Islet precursor cell (in vitro differentiated cells): ENCODE data around the gene LFNG.
A peak's percentile ranks its signal among the peaks of the same experiment; 100 is the strongest.

Experiments
- DNase-seq: peaks from one replicate; pipeline ENCODE4 v3.0.0-alpha.2; 2018

The LFNG gene

DNA sequence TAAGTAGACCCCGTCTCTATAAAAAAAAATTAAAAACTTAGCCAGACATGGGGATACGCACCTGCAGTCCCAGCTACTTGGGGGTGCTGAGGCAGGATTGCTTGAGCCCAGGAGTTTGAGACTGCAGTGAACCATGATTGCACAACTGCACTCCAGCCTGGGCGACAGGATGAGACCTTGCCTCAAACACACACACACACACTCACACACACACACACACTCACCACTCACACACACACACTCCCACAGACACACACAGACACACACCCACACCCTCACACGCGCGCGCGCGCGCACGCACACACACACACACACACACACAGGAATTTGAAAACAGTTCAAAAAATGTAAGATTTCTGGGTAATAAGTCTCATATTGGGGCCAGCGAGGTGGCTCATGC, 34.7 kb upstream of the LFNG start:
- no peak for DNase-seq

DNA sequence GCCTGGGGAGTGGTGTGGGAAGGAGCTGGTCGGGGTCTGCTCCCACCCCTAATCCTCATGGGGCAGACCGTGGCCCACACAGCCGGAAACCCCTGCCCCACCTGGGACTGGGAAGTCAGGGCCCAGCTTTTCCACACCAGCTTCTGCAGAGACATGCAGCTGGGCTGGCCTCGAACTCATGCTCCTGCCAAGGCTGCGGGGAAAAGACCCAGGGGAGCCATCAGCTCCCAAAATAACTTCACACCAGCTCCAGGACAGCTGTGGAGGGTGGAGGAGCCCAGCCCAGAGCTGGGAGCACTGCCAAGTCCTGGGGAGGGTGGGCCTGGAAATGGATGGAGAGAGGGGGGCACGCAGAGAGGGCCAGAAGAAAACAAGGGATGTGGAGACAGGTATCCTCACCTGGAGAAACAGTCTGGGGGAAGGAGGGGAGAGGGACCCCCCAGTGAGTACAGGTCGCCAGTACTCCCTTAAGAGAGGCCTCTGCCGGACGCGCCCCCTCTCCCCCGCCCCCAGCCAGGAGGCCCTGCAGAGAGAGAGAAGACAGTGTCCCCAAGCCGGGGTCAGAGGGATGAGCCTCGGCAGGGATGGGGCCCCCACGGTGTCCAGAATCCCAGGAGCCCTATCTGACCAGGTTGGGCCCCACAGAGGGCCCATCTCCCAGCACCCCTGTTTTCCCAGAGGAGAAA, 31.8 kb upstream of the LFNG start:
- no peak for DNase-seq

DNA sequence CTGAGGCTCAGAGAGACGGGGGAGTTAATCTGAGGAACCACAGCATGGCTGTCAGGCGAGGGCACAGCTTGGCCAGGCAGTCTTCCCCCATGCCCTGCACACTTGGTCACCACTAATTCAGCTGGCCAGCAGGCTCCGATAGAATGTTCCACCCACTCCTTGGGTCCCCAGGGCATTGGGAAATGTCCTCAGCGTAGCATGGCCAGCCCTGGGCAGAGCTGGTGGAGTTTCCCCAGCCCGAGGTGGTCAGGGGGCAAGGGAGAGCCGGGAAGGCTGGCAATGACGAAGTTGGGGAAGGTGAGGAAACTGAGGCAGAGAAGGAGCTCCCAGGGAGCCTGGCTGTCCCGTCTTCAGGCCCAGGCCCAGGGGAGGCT, 31.3 kb upstream of the LFNG start:
- DNase-seq, result no peak

DNA sequence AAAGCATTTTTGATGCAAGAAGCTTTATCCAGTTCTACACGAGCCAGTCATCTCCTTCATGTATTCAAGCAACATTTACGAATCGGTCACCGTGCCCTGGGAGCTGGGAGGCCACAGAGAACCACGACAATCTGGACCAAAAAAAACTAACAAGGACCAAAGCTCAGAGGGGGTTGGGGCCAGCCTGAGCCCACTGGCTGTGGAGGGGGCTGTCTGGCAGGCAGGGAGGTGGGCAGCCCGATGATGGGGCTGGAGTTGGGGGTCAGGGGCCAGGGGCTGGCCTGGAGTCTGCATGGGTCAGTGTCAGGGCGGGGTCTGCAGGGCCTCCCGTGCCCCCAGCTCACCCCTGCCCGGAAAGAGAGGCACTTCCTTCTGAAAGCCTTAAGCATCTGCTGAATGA, 30.9 kb upstream of the LFNG start:
- DNase-seq, result no peak

DNA sequence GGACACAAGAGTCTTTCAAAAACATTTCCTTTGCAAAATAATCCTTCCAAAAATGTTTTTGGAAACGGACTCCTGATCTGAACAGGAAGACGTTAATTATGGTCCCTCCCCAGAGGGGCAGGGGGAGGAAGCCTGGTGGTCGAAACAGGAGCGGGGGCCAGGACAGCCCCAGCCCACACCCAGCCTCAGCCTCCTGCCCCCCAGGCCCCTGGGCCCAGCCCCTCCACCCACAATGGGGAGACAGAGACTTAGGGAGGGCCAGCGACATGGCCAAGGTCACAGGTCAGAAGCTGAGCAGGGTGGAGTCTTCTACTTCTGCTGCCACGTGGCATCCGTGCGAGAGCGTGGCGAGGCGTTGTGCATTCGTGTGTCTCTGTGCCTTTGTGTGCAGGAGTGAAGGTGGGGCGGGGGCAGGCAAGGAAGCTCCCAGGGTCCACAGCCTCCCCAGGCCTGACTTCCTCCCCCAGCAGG, 29.4 kb upstream of the LFNG start:
- no peak for DNase-seq

DNA sequence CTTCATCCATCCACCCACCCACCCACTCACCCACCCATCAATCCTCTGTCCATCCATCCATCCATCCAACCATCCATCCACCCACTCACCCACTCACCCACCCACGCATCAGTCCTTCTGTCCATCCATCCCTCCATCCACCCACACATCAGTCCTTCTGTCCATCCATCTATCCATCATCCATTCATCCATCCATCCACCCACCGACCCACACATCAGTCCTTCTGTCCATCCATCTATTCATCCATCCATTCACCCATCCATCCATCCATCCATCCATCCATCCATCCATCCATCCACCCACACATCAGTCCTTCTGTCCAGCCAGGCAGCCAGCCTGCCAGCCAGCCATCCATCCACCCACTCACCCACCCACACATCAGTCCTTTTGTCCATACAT, 27.5 kb upstream of the LFNG start:
- DNase-seq, result no peak

DNA sequence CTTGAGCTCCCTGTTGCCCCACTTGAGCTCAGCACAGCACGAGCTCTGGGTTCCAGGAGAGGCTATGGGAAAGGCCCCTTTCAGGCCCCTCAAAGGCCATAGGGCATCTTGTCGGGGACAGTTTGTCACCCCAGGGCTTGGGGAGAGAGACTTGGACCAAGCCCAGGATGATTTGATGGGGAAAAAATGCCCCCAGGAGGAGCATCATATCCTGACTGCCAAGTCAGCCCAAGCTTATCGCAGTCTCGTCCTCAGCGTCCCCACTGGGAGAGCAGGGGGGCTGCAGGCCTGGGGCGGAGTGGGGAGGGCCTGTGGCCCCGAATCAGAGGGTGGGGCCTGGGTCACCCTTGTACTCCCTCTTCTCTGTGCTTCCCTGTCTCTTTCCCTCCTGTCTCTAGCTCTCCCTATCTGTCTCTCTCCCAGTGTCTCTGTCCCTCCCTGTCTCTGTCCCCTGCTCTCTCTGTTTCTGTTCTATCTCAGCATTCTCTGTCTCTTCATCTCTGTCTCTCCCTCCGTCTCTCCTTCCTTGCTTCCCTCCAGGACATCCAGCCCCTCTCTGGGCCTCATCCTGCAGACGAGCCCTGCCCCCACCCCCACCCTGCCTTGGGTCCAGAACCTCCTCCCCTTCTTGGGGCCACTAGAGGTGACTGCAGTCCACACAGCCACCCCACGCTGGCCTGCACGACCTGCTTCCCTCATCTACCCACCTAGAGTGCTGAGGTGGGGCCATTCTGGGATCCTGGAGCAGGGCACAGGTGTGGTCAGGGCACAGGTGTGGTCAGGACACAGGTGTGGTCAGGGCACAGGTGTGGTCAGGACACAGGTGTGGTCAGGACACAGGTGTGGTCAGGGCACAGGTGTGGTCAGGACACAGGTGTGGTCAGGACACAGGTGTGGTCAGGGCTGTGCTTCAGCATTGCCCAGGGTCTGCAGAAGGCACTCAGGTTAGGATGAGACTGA, 26.1 kb upstream of the LFNG start:
- no peak for DNase-seq

DNA sequence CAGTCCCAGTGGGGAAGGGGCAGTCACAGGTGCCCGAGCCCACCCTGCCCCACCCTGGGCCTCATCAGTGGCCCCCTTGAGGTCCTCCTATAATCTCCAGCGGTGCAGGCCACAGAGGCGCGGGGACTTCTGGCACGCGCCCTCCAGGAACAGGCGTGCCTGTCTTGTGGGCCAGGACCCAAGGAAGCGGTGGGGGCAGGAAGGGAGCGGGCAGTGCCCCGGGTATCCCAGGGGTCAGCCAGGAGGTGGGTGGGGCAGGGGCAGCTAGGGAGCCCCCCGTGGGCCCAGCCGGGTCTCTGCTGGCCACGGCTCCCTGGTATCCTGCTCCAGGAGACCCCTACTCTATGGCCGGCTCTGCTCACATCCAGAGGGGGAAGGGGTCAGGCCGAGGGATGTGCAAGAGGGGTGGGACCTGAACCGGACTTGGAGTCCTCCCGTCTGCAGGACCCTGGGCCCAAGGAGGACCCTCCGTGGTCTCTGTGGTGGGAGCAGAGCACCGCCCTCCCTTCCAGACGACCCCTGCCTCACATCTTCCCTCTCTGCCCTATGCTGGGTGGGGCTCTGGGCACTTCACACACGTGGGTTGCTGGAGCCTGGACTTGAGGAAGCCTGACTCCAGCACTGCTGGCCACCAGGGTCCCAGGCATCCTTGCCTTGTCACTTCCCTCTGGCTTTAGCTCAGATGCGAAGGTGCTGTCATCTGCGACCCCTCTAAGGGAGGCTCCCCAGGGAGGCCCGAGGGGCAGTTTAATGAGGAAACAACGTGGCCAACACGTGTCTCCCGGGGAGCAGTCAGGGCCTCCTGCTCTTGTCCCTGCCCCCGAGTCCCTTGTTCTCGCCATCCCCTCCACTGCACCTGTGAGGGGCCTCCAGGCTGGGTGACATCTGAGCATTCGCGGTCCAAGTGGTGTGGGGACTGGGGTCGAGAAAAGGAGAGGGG, 25.1 kb upstream of the LFNG start:
- no peak for DNase-seq

DNA sequence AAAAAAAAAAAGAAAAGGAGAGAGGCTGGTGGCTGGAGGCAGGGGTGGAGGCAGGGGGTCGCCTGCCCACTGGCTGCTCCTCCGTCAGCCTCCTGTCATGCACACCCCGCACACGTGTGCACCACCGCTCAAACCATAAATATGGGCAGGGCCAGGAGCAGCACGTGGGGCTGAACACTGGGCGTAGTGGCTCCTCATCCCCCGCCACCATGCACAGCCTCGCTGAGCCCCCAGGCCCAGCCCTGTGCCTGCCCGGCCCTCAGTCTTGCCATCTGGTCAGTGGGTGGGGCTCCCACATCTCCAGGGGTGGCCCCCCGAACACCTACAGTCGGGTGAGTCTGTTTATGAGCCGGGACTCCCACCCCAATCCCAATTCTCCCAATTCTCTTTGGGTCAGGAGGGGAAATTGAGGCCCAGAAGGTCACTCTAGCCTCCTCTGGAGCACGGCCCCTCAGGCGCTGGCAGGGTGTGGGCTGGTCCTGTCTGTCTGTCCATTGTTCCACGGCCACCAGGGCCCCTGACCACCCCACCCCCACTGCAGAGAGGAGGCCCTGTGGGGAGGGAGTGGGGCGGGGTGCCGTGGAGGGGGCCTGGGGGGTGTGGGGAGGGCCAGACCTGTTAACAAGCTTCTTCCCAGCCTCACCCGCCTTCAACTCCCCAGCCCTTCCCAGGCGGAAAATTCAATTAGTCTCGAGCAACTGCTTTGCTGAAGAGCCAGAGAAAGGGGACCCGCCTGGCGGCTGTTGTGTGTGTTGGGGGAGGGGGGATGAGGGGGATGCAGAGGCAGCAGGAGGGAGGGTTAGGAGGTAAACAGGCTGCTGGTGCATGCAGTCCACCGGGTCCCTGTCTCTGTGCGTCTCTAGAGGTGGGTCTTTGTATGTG, 23.9 kb upstream of the LFNG start:
- peak; percentile 70 for DNase-seq

DNA sequence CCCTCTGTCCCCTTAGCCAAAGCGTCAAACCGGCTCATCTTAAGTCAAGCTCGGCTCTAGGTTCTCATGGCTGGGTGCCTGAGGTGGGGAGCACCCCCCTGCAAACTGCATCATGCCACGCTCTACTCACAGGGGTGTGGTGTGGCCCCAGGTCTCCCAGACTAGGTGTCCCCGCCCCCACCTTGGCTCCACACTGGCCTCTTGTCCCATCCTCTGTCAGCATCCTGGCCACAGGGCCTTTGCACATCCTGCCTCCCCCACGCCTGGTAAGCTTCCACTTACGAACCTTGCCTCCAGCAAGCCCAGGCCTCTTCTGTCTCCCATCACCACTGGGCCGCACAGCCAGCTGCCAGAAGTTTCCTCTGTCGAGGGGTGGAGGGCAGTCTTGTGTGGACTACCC, 23.2 kb upstream of the LFNG start:
- DNase-seq, result no peak

DNA sequence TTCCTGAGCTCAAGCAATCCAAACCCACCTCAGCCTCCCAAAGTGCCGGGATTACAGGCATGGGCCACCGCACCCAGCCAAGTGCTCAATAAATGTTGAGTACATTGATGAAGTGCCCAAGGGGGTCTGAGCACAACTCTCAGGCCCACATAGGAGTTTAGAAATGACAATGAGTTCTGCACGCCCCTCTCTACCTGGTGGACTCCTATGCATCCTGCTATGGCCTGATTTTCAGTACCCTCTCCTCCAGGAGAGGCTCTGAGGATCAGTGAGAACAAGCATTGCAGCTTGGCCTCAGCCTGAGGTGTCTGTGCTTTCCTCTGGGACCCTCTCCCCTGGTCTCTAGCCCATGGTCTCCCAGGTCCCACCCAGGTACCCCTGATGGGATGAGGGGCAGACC, 22.5 kb upstream of the LFNG start:
- no peak for DNase-seq

DNA sequence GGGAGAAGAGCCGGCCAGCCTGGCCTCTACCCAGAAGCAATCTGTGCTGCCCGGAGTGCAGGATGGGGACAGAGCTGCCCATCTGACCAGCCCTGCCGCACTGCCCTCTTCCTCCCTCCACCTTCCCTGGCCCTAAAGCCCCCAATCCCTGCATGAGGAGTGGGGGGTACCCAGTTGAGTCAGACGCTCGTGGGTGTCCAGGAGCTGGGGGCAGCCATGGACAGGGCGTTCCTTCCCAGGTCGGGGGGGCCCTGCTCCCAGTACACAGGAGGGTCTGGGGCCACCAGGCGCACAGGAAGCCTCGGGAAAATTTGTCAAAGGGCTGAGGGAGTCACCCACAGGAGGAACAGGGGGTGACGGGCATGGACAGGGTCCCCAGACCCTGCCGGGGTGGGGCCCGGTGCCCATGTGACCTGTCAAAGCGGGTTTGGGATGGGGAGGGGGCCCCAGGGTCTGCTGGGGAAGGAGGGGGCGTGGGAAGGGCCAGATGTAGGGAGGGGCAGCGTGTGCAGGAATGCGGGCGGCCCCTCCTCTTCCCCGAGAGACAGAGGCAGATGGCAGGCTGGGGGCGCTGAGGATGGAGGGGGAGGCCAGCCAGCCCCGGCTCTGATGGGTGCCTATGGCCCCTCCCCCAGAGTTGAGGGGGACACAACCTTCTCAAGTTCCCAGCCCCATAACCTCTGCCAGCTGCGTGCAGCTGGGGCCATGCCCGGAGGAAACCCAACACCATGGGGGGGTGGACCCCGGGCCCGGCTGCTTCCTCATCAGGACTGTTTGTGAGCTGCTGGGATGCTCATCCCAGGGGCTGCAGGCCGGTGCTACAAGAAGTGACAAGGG, 21.9 kb upstream of the LFNG start:
- no peak for DNase-seq

DNA sequence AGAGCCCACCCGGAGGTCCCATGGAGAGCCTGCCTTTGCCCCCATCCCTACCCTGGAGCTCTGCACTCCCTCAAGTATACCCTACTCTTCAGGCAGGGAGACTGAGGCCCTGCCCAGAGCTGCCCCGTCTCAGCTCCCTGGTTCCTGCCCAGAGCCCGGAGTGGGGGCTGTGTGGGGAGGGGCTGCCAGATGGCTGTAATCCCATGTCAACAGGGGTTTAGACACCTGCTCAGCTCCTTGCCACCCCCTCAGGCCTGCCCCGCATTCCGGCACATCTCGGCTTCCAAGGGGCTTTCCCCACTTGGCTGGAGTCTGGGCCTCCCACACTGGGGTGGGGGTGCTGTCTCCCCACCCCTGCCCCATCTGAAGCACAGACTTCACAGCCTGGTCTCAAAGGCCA, 20.9 kb upstream of the LFNG start:
- DNase-seq, result no peak

DNA sequence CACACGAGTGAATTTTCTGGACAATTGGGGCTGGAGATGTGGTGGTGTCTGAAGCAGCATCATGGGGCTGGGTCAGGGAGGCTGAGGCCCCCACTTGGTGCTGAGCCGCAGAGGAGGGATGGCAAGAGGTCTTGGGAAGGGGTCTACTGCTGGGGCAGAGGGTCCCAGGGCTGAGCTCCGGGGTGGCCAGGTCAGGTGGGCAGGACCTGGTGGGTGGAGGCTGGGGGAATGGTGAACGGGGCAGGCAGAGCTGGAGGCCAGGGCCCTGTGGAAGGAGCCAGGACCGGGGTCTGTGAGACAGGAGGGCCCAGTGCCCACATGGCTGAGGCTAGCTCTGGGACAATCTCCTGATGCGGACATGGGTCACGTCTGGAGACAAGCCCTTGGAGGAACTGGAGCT, 20.4 kb upstream of the LFNG start:
- DNase-seq, result no peak

DNA sequence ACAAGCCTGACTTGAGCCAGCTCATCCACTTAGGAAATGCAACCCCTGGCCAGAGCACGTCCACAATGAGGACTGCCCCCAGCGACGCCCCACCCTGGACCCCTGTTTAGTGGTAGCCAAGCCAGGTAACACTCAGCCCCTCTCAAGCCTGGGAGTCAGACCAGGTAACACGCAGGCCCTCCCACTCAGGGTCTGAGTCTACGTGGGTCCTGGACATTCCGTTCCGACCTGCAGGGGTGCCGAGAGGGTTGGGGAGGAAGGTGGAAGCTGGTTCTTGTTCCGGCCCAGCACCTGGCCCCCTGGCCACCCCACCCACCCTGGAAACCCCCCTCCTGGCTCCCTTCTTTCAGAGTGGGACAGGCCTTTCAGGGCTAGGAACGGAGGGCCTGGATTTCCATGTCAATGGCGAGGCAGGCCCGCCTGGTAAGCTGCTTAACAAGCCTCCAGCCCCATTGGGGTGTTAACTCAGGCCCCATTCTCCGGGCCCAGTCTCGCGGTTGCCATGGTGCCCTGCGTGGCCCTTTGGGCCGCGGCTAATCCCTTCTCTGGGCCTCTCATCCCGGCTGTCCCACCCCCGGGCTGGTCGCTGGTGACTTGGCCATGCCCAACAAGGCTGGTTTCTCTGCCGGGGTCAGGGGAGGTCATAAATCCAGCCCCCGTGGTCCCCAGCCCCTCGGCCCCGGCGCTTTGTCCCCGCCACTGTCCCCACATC, 19.7 kb upstream of the LFNG start:
- DNase-seq, result no peak

DNA sequence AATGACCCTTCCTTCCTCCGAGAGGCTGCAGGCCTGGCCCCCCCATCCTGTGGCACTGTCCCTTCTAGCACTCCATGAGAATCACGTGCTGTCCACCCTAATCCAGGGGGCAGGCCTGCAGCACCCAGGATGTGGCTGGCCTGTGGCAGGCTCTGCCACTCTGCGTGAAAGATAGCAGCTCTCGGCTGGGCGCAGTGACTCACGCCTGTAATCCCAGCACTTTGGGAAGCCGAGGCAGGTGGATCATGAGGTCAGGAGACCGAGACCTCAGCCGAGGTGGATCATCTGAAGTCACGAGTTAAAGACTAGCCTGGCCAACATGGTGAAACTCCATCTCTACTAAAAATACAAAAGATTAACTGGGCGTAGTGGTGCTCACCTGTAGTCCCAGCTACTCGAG, 18.9 kb upstream of the LFNG start:
- no peak for DNase-seq

DNA sequence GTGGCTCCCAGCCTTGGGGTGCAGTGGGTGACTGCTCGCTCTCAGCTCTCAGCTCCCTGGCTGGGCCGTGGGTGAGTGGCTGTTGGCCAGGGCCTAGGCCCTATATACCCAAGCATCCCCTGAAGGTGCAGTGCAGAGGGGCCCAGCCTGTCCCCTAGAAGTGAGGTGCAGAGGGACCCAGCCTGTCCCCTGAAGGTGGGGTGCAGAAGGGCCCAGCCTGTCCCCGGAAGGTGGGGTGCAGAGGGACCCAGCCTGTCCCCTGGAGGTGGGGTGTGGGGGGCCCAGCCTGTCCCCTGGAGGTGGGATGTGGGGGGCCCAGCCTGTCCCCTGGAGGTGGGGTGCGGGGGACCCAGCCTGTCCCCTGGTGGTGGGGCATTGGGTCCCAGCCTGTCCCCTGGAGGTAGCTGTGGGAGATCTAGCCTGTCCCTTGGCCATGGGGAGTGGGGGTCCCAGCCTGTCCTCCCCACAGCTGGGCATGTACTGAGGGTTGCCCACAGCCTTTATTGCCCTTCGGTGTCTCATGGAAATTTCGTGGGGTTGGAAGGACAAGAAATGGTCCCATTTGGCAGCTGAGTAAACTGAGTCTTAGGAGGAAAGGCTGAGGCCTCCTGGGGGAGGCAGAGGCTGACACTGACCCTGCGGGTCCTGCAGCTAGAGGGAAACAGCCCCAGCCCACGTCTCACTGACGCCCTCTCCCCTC, 17.5 kb upstream of the LFNG start:
- no peak for DNase-seq

DNA sequence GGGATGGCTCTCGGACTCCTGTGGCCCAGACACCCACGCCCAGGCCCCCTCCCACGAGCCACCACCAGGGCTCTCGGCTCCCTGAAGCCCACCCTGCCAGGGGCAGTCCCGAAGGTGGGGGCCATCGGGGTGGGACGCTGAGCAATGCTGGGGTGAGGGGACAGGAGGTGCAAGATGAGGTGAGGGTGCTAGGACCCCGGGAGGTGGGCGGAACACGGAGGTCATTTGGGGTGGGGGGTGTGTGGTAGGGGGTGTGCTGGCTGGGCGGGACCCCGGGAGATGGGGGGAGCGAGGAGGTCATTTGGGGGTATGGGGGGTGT, 17.0 kb upstream of the LFNG start:
- DNase-seq, result no peak

DNA sequence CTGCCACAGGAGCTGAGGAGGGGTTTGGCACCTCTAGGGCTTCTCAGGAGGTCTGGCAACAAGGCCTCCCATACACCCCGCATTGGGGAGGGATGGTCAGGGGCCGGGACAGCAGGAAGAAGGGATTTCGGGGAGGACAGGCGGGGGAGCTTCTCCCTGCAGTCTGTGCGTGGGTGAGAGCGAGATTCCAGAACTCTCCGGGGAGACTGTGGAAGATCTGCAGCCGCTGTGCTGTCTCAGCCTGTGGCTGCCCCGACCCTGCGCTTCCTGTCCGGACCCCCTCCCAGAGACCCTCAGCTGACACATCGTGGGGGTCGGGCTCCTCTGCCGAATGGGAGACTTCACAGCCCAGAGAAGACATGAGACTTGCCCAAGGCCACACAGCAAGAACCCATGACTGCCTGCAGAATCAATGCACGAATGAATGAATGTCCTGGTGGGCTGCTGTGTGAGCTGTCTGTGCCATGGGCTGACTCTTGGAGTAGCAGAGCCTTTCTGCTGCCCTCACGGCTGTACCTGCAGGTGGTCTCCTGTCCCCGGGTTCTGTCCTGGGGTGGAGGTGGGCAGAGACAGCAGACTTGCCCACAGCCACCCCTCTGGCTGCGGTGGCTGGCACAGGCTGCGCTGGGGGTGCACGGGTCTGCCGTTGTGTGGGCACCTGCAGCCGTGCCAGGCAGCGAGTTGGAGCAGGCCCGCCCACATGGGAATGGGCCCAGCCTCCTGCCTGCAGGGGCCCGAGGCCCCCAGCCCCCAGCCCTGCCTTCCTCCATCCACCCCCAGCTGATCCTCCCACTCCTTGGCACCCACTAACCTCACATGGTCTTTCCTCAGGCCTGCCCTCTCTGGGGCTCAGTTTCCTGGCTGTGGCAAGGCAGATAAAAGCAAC, 16.3 kb upstream of the LFNG start:
- DNase-seq, result no peak
